Neural cell (in vitro differentiated cells): Measurements from ENCODE around the gene ORC5. TPM values are rescaled to one million over a fixed set of nuclear protein-coding genes. Genes with fewer than 3 reads are reported as not detected.
A peak's percentile ranks its signal among the peaks of the same experiment; 100 is the strongest.

Source experiments
- H2AFZ ChIP-seq: fragments of 200-600, 300-800 bp; sonication (generic), shearing (Covaris generic); 2 replicates; pipeline ENCODE4 v1.6.0; 2014; ENCODE audit warnings: low read depth, mild to moderate bottlenecking, antibody characterized with exemption, low read length, moderate library complexity
- H3F3A ChIP-seq: fragments of 200-600 bp; shearing (Covaris generic); 2 replicates; pipeline ENCODE4 v1.6.1; 2016; ENCODE audit warnings: mild to moderate bottlenecking, moderate library complexity, mixed read lengths, antibody characterized with exemption, low read length; ENCODE audit not compliant: insufficient read depth, poor library complexity, severe bottlenecking
- H3K27ac ChIP-seq: fragments of 200-600, 300-800 bp; sonication (generic), shearing (Covaris generic); 2 replicates; pipeline ENCODE4 v1.5.1; 2014; ENCODE audit warnings: mild to moderate bottlenecking, low read length, moderate library complexity
- H3K27me3 ChIP-seq: fragments of 300-800, 200-600 bp; sonication (generic), shearing (Covaris generic); 2 replicates; pipeline ENCODE4 v1.6.0; 2014; ENCODE audit warnings: mild to moderate bottlenecking, low read depth, low read length, moderate library complexity; ENCODE audit not compliant: insufficient read depth
- H3K36me3 ChIP-seq: fragments of 300-800, 200-600 bp; sonication (generic), shearing (Covaris generic); 2 replicates; pipeline ENCODE4 v1.5.1; 2014; ENCODE audit warnings: mild to moderate bottlenecking, antibody characterized with exemption, low read length, moderate library complexity; ENCODE audit not compliant: insufficient read depth
- H3K4me2 ChIP-seq: fragments of 300-800, 200-600 bp; sonication (generic), shearing (Covaris generic); 2 replicates; pipeline ENCODE4 v1.6.0; 2014; ENCODE audit warnings: mild to moderate bottlenecking, low read length
- H3K4me3 ChIP-seq: fragments of 300-800, 200-600 bp; sonication (generic), shearing (Covaris generic); 2 replicates; pipeline ENCODE4 v1.5.1; 2014; ENCODE audit warnings: mild to moderate bottlenecking, low read length, moderate library complexity
- H3K79me2 ChIP-seq: fragments of 200-600 bp; shearing (Covaris generic); replicated peaks from 2 replicates; pipeline ENCODE4 v1.6.0; 2014; ENCODE audit warnings: mild to moderate bottlenecking, low read length, moderate library complexity; ENCODE audit not compliant: insufficient read depth
- H3K9ac ChIP-seq: fragments of 300-800, 200-600 bp; sonication (generic), shearing (Covaris generic); 2 replicates; pipeline ENCODE4 v1.6.1; 2016; ENCODE audit warnings: mild to moderate bottlenecking, low read length, mixed read lengths
- H3K9me2 ChIP-seq: fragments of 200-600 bp; shearing (Covaris generic); 2 replicates; pipeline ENCODE4 v1.6.1; 2016; ENCODE audit warnings: mild to moderate bottlenecking, low read length, mixed read lengths; ENCODE audit not compliant: insufficient read depth
- H3K9me3 ChIP-seq: fragments of 200-600, 300-800 bp; sonication (generic), shearing (Covaris generic); 2 replicates; pipeline ENCODE4 v1.6.1; 2016; ENCODE audit warnings: mild to moderate bottlenecking, mixed run types, low read length, moderate library complexity, mixed read lengths
- H4K20me1 ChIP-seq: fragments of 200-600 bp; shearing (Covaris generic); 2 replicates; pipeline ENCODE4 v1.6.1; 2016; ENCODE audit warnings: mild to moderate bottlenecking, mixed run types; ENCODE audit not compliant: insufficient read depth
- CTCF ChIP-seq: fragments of 450-650 bp; IDR thresholded peaks from 2 replicates; pipeline ENCODE4 v1.5.1; 2014; ENCODE audit warnings: antibody characterized with exemption, mild to moderate bottlenecking, moderate library complexity; ENCODE audit not compliant: poor library complexity, severe bottlenecking
- EP300 ChIP-seq: fragments of 450-650 bp; conservative IDR thresholded peaks from 2 replicates; pipeline ENCODE4 v1.6.1; 2014; ENCODE audit warnings: antibody characterized with exemption, mild to moderate bottlenecking, moderate library complexity; ENCODE audit not compliant: poor library complexity, severe bottlenecking
- EZH2 ChIP-seq: fragments of 200-600, 300-800 bp; shearing (Covaris generic), sonication (generic); IDR thresholded peaks from 2 replicates; pipeline ENCODE4 v1.6.1; 2014; ENCODE audit warnings: antibody characterized with exemption, low read length, borderline replicate concordance, mild to moderate bottlenecking; ENCODE audit not compliant: insufficient read depth, poor library complexity, severe bottlenecking
- MXI1 ChIP-seq: fragments of 450-650 bp; conservative IDR thresholded peaks from 2 replicates; pipeline ENCODE4 v1.6.1; 2014; ENCODE audit warnings: antibody characterized with exemption, mild to moderate bottlenecking; ENCODE audit not compliant: poor library complexity, severe bottlenecking
- POLR2AphosphoS5 ChIP-seq: IDR thresholded peaks from 2 replicates; pipeline ENCODE4 v1.6.1; 2012
- RAD21 ChIP-seq: fragments of 450-650 bp; conservative IDR thresholded peaks from 2 replicates; pipeline ENCODE4 v1.6.1; 2014; ENCODE audit warnings: antibody characterized with exemption, mild to moderate bottlenecking, moderate library complexity
- REST ChIP-seq: IDR thresholded peaks from 2 replicates; pipeline ENCODE4 v1.6.1; 2012; ENCODE audit warnings: borderline replicate concordance
- SMC3 ChIP-seq: fragments of 450-650 bp; conservative IDR thresholded peaks from 2 replicates; pipeline ENCODE4 v1.6.1; 2014; ENCODE audit warnings: antibody characterized with exemption, mild to moderate bottlenecking, moderate library complexity; ENCODE audit not compliant: poor library complexity
- TAF1 ChIP-seq: IDR thresholded peaks from 2 replicates; pipeline ENCODE4 v1.6.1; 2012; ENCODE audit warnings: low read depth
- polyA plus RNA-seq: library from polyadenylated mRNA; depleted of rRNA; stranded (reverse); fragments of >200 nt; gene quantifications from 2 replicates; pipeline ENCODE4 v1.2.3, GENCODE V29; 2014

Gene ORC5
- polyA plus RNA-seq, 1 donor from 2014 or later: 23.4 TPM

- no peaks in the 10 kb centered on the region for H3K27me3 ChIP-seq
- H3K36me3 ChIP-seq: no peaks in the 10 kb centered on the region
- no peaks in the 10 kb centered on the region for H4K20me1 ChIP-seq
- peak overlapping the region; percentile 74 for H3K9ac ChIP-seq
- H3F3A ChIP-seq: no peaks in the 10 kb centered on the region
- no peaks in the 10 kb centered on the region for H3K9me2 ChIP-seq
- peaks cover 35% of the 10 kb centered on the region for H3K79me2 ChIP-seq
- peak overlapping the region; percentile 75 for H3K4me3 ChIP-seq
- H3K9me3 ChIP-seq: no peaks in the 10 kb centered on the region
- peak overlapping the region; percentile 72 for H3K4me2 ChIP-seq
- no peak overlapping the region for H2AFZ ChIP-seq
- TF ChIP-seq MXI1: no peak
- TF ChIP-seq EP300: no peak
- no peak for TF ChIP-seq REST
- TF ChIP-seq SMC3: no peak
- TF ChIP-seq RAD21: no peak
- TF ChIP-seq CTCF: no peak
- TF ChIP-seq POLR2AphosphoS5: no peak
- TF ChIP-seq TAF1: no peak
- no peak for TF ChIP-seq EZH2
- H3K27ac ChIP-seq: no peak overlapping the region
These were observed 972 bp downstream of the ORC5 start for GRCh38 chr7:104206841-104207240.

GRCh38 chr7:104198673-104199278, 9.0 kb downstream of the ORC5 start:
- H3K4me2 ChIP-seq: no peak overlapping the region
- peaks cover 3% of the 10 kb centered on the region for H3K9me3 ChIP-seq
- TF ChIP-seq TAF1 (no peak), POLR2AphosphoS5 (no peak), MXI1 (no peak), REST (no peak), CTCF (no peak)
- peaks cover 3% of the 10 kb centered on the region for H3K79me2 ChIP-seq
- H3F3A ChIP-seq: no peaks in the 10 kb centered on the region
- no peaks in the 10 kb centered on the region for H3K27me3 ChIP-seq
- H4K20me1 ChIP-seq: no peaks in the 10 kb centered on the region
- H3K9ac ChIP-seq: no peak overlapping the region
- H3K27ac ChIP-seq: no peak overlapping the region
- H3K9me2 ChIP-seq: no peaks in the 10 kb centered on the region
- no peak overlapping the region for H3K4me3 ChIP-seq
- no peak overlapping the region for H2AFZ ChIP-seq
- no peaks in the 10 kb centered on the region for H3K36me3 ChIP-seq
